WERI-Rb-1 (cell line): ENCODE results near the gene CEP350.

Experiments used
- DNase-seq: peaks from one replicate; pipeline ENCODE4 v3.0.0-alpha.2; 2020
- H3K27ac ChIP-seq: fragments of 250-450 bp; sonication (Bioruptor Pico); 2 replicates; pipeline ENCODE4 v1.5.1; 2020; ENCODE audit warnings: mild to moderate bottlenecking, moderate library complexity
- H3K27me3 ChIP-seq: fragments of 250-450 bp; sonication (Bioruptor Pico); 2 replicates; pipeline ENCODE4 v1.5.1; 2021; ENCODE audit warnings: mild to moderate bottlenecking, low read depth, moderate library complexity; ENCODE audit not compliant: insufficient read depth, severe bottlenecking
- H3K36me3 ChIP-seq: fragments of 250-450 bp; sonication (Bioruptor Pico); 2 replicates; pipeline ENCODE4 v1.5.1; 2020; ENCODE audit warnings: mild to moderate bottlenecking, moderate library complexity
- H3K4me3 ChIP-seq: 2 replicates; pipeline ENCODE4 v1.5.1; 2011; ENCODE audit warnings: low read depth, mild to moderate bottlenecking, control low read depth, low read length
- H3K9me3 ChIP-seq: fragments of 250-450 bp; sonication (Bioruptor Pico); 2 replicates; pipeline ENCODE4 v1.5.1; 2021; ENCODE audit warnings: mild to moderate bottlenecking, moderate library complexity; ENCODE audit not compliant: severe bottlenecking
- TF ChIP-seq, protein P1 (sequence below): IDR thresholded peaks from 2 replicates; pipeline ENCODE4 v1.5.1; 2011; ENCODE audit warnings: low read depth, mild to moderate bottlenecking, control low read depth, inconsistent platforms, low read length

Gene CEP350

DNA sequence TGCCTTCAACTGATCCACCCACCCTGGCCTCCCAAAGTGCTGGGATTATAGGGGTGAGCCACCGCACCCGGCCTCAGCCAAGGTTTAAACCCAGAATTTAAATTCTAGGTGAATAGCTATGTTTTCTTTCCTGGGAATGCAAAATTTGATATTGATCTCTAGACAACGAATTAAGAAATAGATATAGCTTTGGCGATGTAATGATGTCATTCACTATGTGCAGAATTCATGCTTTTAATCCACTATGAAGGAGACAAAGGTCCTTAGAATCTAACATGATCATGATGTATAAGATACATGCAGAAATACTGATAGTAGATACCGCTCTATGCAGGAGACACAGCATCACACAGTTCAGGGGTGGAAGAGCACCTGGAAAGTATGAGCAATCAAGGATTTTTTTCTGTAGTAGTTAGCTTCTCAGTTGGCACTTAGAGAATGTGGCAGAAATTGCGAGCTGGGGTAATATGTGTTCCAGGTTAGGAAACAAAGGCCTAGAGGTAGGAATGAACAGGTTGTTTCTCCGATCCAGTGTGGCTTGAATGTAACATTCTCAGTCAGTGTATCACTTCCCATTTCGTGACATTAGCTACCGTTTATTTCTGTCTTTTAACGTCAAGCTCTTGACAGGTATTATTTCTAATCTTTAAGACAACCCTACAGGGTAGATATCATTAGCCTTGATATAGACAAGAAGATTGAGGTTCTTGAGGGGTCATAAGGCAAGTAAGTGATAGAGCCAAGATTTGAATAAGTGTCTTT lies 3.0 kb upstream of the CEP350 start:
- Histone ChIP-seq H3K4me3 (no peak overlapping the region), H3K36me3 (peaks cover 5% of the 10 kb centered on the region), H3K27me3 (no peaks in the 10 kb centered on the region), H3K9me3 (no peaks in the 10 kb centered on the region), H3K27ac (no peak overlapping the region)
- TF ChIP-seq, protein P1, sequence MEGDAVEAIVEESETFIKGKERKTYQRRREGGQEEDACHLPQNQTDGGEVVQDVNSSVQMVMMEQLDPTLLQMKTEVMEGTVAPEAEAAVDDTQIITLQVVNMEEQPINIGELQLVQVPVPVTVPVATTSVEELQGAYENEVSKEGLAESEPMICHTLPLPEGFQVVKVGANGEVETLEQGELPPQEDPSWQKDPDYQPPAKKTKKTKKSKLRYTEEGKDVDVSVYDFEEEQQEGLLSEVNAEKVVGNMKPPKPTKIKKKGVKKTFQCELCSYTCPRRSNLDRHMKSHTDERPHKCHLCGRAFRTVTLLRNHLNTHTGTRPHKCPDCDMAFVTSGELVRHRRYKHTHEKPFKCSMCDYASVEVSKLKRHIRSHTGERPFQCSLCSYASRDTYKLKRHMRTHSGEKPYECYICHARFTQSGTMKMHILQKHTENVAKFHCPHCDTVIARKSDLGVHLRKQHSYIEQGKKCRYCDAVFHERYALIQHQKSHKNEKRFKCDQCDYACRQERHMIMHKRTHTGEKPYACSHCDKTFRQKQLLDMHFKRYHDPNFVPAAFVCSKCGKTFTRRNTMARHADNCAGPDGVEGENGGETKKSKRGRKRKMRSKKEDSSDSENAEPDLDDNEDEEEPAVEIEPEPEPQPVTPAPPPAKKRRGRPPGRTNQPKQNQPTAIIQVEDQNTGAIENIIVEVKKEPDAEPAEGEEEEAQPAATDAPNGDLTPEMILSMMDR, result no peak
- DNase-seq, result no peak

DNA sequence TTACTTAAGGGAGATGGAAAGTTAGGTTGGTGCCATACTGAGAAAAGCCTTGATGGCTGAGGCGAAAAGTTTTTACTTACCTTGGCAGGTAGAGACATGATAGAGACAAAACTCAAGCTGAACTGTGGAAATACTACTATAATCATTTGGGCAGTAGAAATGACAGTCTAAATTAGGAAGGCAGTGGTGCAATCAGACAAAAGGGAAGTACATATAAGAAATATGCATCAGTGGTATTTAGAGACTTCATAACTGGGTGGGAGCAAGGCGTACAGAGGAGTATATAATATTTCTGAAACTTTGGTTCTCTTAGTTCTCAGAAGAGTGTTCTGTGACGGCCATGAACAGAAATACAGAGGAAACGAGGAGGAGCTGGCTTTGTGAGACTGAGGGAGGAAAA lies 2.4 kb upstream of the CEP350 start:
- Histone ChIP-seq H3K27me3 (no peaks in the 10 kb centered on the region), H3K4me3 (no peak overlapping the region), H3K9me3 (no peaks in the 10 kb centered on the region), H3K36me3 (peaks cover 5% of the 10 kb centered on the region), H3K27ac (no peak overlapping the region)
- no peak for DNase-seq
- TF ChIP-seq, protein P1, result no peak

DNA sequence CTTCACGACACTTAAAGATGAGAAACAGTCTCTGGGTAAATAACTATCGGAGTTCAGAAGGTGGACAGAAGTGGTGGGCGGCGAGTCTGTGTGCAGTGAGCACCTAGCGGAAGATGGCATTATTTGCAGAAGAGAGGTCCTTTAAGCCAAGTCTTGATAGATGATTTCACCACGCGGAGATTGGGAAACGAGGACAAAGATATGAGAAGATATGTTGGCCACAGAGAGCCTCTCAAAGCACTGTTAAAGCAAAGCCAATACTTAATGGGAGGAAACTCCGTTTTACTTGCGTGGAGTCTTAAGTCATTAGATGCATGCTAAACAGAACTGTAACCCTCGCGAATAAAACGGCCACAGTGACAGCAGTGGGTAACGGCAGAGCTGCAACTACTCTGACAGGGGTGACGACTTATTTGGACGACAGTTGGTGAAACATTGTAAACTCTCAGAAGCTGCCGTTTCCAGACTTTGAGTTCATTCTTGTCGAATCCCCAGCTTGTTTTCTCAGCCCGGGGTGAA lies 577 bp upstream of the CEP350 start:
- TF ChIP-seq, protein P1, result peak; percentile 28; the same call in 1 of the 2 replicates

DNA sequence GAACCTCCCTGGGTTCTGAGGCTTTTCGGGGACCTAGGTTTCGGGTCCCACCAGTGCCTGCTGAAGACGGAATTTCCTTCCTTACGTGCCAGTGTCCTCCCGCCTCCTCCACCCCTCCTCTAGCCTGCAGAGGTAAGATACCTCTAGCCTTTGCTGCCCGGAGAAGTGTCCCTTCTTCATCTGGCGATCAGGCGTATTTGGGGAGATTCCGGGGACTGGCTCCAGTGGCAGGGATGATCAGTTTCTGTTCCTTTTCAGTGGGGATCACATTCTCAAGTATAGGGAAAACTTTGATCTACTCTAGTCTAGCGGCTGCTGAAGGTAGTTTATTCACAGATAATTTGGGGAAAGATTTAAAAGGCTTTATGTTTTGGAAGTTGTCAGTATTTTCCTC lies 674 bp downstream of the CEP350 start:
- H3K27ac ChIP-seq, result peak overlapping the region; percentile 95
- H3K27me3 ChIP-seq, result no peaks in the 10 kb centered on the region
- H3K4me3 ChIP-seq, result peak overlapping the region; percentile 99
- TF ChIP-seq, protein P1, result no peak
- no peaks in the 10 kb centered on the region for H3K9me3 ChIP-seq
- peaks cover 5% of the 10 kb centered on the region for H3K36me3 ChIP-seq
- peak; percentile 53 for DNase-seq

More for the DNA sequence above, 577 bp upstream of the CEP350 start:
- Histone ChIP-seq H3K4me3 (peak overlapping the region; percentile 99), H3K27me3 (no peaks in the 10 kb centered on the region), H3K9me3 (no peaks in the 10 kb centered on the region), H3K36me3 (peaks cover 5% of the 10 kb centered on the region), H3K27ac (peak overlapping the region; percentile 62)
- DNase-seq, result peak; percentile 41

GRCh38 chr1:179955731-179956130 lies 1.1 kb downstream of the CEP350 start:
- peak overlapping the region; percentile 99 for H3K4me3 ChIP-seq
- no peak for DNase-seq
- no peak overlapping the region; the same call in 1 of the 2 replicates for H3K27ac ChIP-seq
- H3K27me3 ChIP-seq, result no peaks in the 10 kb centered on the region
- TF ChIP-seq, protein P1, result no peak
- no peaks in the 10 kb centered on the region for H3K9me3 ChIP-seq
- H3K36me3 ChIP-seq, result peaks cover 5% of the 10 kb centered on the region
